OCI-LY3 (cell line): ENCODE measurements around the gene LIPE.

Experiments used
- H2AFZ ChIP-seq: fragments of 200-600, 300-600 bp; shearing (Covaris generic); 2 replicates; pipeline ENCODE4 v1.6.0; 2014; ENCODE audit warnings: antibody characterized with exemption, low read depth, low read length
- H3K27ac ChIP-seq: fragments of 200-600, 300-600 bp; sonication (generic); 2 replicates; pipeline ENCODE4 v1.5.1; 2014; ENCODE audit warnings: mild to moderate bottlenecking, low read length, moderate library complexity, mixed read lengths
- H3K27me3 ChIP-seq: fragments of 200-600, 300-600 bp; sonication (generic); 2 replicates; pipeline ENCODE4 v1.6.1; 2014; ENCODE audit warnings: low read depth, low read length, mixed read lengths
- H3K36me3 ChIP-seq: fragments of 200-600, 300-600 bp; sonication (generic); replicated peaks from 2 replicates; pipeline ENCODE3; 2014; ENCODE audit warnings: low read depth, low read length, mixed read lengths
- H3K4me1 ChIP-seq: fragments of 300-600, 200-600 bp; sonication (generic); 2 replicates; pipeline ENCODE4 v1.6.1; 2014; ENCODE audit warnings: low read length, mixed read lengths
- H3K4me2 ChIP-seq: fragments of 200-600, 300-600 bp; sonication (generic); 2 replicates; pipeline ENCODE4 v1.6.1; 2014; ENCODE audit warnings: low read length, mixed read lengths
- H3K4me3 ChIP-seq: fragments of 300-600, 200-600 bp; sonication (generic); 2 replicates; pipeline ENCODE4 v1.5.1; 2014; ENCODE audit warnings: antibody characterized with exemption, mild to moderate bottlenecking, low read length, moderate library complexity
- H3K79me2 ChIP-seq: fragments of 300-600, 200-600 bp; shearing (Covaris generic); 2 replicates; pipeline ENCODE4 v1.6.1; 2014; ENCODE audit warnings: mild to moderate bottlenecking, low read length, mixed read lengths
- H3K9ac ChIP-seq: fragments of 300-600, 200-600 bp; shearing (Covaris generic); 2 replicates; pipeline ENCODE4 v1.6.0; 2014; ENCODE audit warnings: mild to moderate bottlenecking, low read length, moderate library complexity
- H3K9me3 ChIP-seq: fragments of 200-600, 300-600 bp; shearing (Covaris generic); 2 replicates; pipeline ENCODE4 v1.6.1; 2014; ENCODE audit warnings: low read length, mixed read lengths; ENCODE audit not compliant: insufficient read depth
- H4K20me1 ChIP-seq: fragments of 200-600, 300-600 bp; sonication (generic); 2 replicates; pipeline ENCODE4 v1.6.1; 2016; ENCODE audit warnings: low read length, mixed read lengths; ENCODE audit not compliant: insufficient read depth
- EZH2phosphoT487 ChIP-seq: fragments of 200-600 bp; shearing (Covaris generic); IDR thresholded peaks from 2 replicates; pipeline ENCODE4 v1.6.1; 2018; ENCODE audit warnings: antibody characterized with exemption, mixed run types, low read depth
- TF ChIP-seq, protein P1 (sequence below): fragments of 200-600, 300-600 bp; sonication (generic); IDR thresholded peaks from 2 replicates; pipeline ENCODE4 v1.5.1; 2014; ENCODE audit warnings: antibody characterized with exemption, low read length, low read depth

The LIPE gene

DNA sequence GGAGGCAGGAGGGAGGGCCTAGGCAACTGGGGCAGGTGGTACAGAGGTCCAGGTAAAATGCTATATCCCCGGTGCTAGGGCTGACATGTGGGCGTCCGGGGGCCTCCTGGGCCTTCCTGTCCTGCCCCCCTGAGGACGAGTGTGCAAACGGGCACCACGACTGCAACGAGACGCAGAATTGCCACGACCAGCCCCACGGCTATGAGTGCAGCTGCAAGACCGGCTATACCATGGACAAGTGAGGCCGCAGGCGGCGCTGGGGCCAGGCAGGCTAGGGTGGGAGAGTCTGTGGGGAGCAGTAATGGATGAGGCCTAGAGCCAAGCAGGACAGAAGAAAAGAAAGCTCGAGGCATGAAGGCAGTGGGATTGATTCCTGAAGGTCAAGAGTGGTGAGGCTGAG lies 58.4 kb downstream of the LIPE start:
- no peak overlapping the region for H3K9ac ChIP-seq
- no peak for TF ChIP-seq EZH2phosphoT487
- TF ChIP-seq, protein P1, sequence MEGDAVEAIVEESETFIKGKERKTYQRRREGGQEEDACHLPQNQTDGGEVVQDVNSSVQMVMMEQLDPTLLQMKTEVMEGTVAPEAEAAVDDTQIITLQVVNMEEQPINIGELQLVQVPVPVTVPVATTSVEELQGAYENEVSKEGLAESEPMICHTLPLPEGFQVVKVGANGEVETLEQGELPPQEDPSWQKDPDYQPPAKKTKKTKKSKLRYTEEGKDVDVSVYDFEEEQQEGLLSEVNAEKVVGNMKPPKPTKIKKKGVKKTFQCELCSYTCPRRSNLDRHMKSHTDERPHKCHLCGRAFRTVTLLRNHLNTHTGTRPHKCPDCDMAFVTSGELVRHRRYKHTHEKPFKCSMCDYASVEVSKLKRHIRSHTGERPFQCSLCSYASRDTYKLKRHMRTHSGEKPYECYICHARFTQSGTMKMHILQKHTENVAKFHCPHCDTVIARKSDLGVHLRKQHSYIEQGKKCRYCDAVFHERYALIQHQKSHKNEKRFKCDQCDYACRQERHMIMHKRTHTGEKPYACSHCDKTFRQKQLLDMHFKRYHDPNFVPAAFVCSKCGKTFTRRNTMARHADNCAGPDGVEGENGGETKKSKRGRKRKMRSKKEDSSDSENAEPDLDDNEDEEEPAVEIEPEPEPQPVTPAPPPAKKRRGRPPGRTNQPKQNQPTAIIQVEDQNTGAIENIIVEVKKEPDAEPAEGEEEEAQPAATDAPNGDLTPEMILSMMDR = no peak
- 0 out of 2 replicates have a peak, but pooled peaks cover 7% of the 10 kb centered on the region for H3K9me3 ChIP-seq
- H3K4me2 ChIP-seq = no peak overlapping the region
- H4K20me1 ChIP-seq = no peaks in the 10 kb centered on the region
- H3K36me3 ChIP-seq = peaks cover 18% of the 10 kb centered on the region
- H3K27ac ChIP-seq = no peak overlapping the region
- H3K79me2 ChIP-seq = no peaks in the 10 kb centered on the region
- no peak overlapping the region for H3K4me3 ChIP-seq
- H3K27me3 ChIP-seq = no peaks in the 10 kb centered on the region
- H3K4me1 ChIP-seq = peaks cover 21% of the 10 kb centered on the region
- no peak overlapping the region for H2AFZ ChIP-seq

DNA sequence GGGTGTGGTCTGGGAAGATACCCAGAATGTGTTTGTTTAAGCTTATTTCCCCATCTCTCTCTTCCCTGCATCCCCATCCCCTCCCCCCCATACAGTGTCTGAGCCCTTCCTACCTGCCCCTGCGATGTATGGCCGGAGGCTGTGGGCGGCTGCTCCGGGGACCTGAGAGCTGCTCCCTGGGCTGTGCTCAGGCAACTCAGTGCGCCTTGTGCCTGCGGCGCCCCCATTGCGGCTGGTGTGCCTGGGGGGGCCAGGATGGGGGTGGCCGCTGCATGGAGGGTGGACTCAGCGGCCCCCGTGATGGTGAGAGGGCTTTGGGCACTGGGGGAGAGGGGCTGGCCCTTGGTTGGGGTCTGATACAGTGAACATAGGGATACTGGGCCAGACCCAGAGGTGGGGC lies 58.8 kb downstream of the LIPE start:
- Histone ChIP-seq H3K27ac (no peak overlapping the region), H3K27me3 (no peaks in the 10 kb centered on the region), H3K9me3 (0 out of 2 replicates have a peak, but pooled peaks cover 8% of the 10 kb centered on the region), H3K36me3 (peaks cover 21% of the 10 kb centered on the region), H2AFZ (no peak overlapping the region), H4K20me1 (no peaks in the 10 kb centered on the region), H3K9ac (no peak overlapping the region), H3K79me2 (no peaks in the 10 kb centered on the region), H3K4me3 (no peak overlapping the region), H3K4me1 (peaks cover 25% of the 10 kb centered on the region), H3K4me2 (no peak overlapping the region)
- TF ChIP-seq EZH2phosphoT487 = no peak
- TF ChIP-seq, protein P1 = no peak

DNA sequence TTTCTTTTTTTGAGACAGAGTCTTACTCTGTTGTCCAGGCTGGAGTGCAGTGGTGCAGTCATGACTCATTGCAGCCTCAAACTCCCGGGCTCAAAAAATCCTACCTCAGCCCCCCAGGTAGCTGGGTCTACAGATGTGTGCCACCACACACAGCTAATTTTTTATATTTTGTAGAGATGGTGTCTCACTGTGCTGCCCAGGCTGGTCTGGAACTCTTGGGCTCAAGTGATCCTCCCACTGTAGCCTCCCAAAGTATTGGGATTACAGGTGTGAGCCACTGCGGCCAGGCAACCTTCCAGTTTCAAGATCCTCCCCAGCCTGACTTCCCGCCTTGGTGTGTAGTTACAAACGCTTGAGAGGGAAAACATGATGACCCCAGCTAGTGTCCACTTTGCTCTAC lies 59.3 kb downstream of the LIPE start:
- no peak for TF ChIP-seq EZH2phosphoT487
- TF ChIP-seq, protein P1 = no peak
- H3K27ac ChIP-seq = no peak overlapping the region

DNA sequence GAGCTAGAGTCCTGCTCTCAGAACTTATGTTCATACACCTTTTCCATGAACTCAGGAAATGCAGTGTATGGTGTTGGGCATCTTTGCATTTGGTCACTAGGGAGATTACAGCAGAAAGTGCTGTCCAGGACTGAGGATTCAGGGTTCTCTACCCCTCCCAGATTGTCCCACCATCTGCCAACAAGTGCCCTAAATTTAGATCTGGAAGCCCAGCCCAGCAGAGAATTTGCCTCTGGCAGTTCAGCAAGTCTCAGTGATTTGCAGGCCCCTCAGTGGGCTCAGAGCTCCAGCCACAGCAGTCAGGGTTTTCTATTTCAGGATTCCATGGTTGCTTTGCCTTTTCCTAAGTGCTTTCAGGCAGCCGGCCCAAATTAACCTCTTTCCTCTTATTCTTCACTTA lies 60.5 kb downstream of the LIPE start:
- H4K20me1 ChIP-seq = no peaks in the 10 kb centered on the region
- no peak overlapping the region for H2AFZ ChIP-seq
- no peak overlapping the region for H3K9ac ChIP-seq
- no peak overlapping the region for H3K27ac ChIP-seq
- H3K4me3 ChIP-seq = no peak overlapping the region
- peaks cover 25% of the 10 kb centered on the region for H3K36me3 ChIP-seq
- no peaks in the 10 kb centered on the region for H3K27me3 ChIP-seq
- no peaks in the 10 kb centered on the region for H3K79me2 ChIP-seq
- 0 out of 2 replicates have a peak, but pooled peaks cover 8% of the 10 kb centered on the region for H3K9me3 ChIP-seq
- TF ChIP-seq, protein P1 = no peak
- no peak for TF ChIP-seq EZH2phosphoT487
- H3K4me1 ChIP-seq = peaks cover 17% of the 10 kb centered on the region
- no peak overlapping the region for H3K4me2 ChIP-seq

More for the DNA sequence above, 59.3 kb downstream of the LIPE start:
- H3K27me3 ChIP-seq = no peaks in the 10 kb centered on the region
- H4K20me1 ChIP-seq = no peaks in the 10 kb centered on the region
- H3K9ac ChIP-seq = no peak overlapping the region
- H3K36me3 ChIP-seq = peaks cover 24% of the 10 kb centered on the region
- H3K4me2 ChIP-seq = no peak overlapping the region
- H3K79me2 ChIP-seq = no peaks in the 10 kb centered on the region
- H3K4me3 ChIP-seq = no peak overlapping the region
- H2AFZ ChIP-seq = no peak overlapping the region
- H3K4me1 ChIP-seq = peaks cover 26% of the 10 kb centered on the region
- H3K9me3 ChIP-seq = 0 out of 2 replicates have a peak, but pooled peaks cover 8% of the 10 kb centered on the region
